ENCODE results near the gene PNPO. TPM values are rescaled to one million over a fixed set of nuclear protein-coding genes. Genes with fewer than 3 reads are reported as not detected.

Gene PNPO
- total and polyA plus RNA-seq, 2 of the 13 experiments (the other 11 are each of a cell fraction or from before 2014, with no cell fraction given), result 47.9 to 63.3 TPM

DNA sequence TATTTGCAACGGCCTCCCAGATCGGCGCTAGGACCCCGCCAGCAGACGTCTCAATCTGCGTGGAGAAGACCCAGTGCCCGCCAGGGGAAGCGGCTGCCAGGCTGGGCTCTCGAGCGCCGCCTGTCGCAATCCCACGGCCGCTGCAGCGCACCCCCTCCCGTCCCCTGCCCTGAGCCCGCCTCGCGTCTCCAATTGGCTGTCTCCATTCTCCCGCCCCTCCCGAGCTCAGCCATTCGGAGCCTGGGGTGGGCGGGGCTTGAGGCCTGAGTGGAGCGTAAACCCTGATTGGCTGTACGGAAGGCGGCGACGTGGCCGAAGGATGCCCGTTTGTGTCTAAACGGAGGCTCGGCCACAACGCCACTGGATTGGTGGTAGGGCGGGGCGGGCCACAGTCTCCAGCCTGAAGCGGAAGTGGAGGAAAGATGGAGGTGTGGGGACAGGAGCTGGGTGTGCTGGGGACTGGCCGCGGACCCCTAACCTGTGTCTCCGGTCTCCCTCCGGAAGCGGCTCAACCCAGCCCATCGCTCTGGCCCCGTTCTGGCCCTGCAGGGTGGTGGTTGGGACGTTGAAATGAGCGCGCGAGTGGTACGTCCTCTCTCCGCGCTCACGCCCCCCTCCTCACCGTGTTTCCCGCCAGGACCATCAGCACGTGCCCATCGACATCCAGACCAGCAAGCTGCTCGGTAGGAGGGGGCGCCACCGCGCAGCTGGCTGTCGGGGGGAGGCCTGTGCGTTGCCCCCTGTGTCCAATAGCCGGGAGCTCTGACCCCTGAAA, 29.5 kb downstream of the PNPO start, which contains the start of gene CDK5RAP3 (continued):
- TF ChIP-seq, protein P1, sequence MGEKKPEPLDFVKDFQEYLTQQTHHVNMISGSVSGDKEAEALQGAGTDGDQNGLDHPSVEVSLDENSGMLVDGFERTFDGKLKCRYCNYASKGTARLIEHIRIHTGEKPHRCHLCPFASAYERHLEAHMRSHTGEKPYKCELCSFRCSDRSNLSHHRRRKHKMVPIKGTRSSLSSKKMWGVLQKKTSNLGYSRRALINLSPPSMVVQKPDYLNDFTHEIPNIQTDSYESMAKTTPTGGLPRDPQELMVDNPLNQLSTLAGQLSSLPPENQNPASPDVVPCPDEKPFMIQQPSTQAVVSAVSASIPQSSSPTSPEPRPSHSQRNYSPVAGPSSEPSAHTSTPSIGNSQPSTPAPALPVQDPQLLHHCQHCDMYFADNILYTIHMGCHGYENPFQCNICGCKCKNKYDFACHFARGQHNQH (CRISPR knock-in tag; IDR thresholded peaks at IDR 0.05), result peak; percentile 89
- TF ChIP-seq ZNF367 (CRISPR knock-in tag; IDR thresholded peaks at IDR 0.05; ENCODE audit: borderline replicate concordance) (no peak), CAMTA2 (CRISPR knock-in tag; IDR thresholded peaks at IDR 0.05; ENCODE audit: borderline replicate concordance) (peak; percentile 92), ZNF709 (CRISPR knock-in tag; IDR thresholded peaks at IDR 0.05) (peak; percentile 99), KAT8 (CRISPR knock-in tag; IDR thresholded peaks at IDR 0.05) (peak; percentile 94), ESRRA (CRISPR knock-in tag; IDR thresholded peaks at IDR 0.05; ENCODE audit: low read depth) (peak; percentile 43; the same call in 1 of the 2 replicates), EED (CRISPR knock-in tag; IDR thresholded peaks at IDR 0.05) (peak; percentile 98), SPEN (CRISPR knock-in tag; IDR thresholded peaks at IDR 0.05; ENCODE audit: low read depth) (peak; percentile 79), HDAC6 (IDR thresholded peaks at IDR 0.05; ENCODE audit: low read depth, low read length) (no peak), JARID2 (CRISPR knock-in tag; IDR thresholded peaks at IDR 0.05; ENCODE audit: insufficient replicate concordance) (peak; percentile 89), PHF21A (CRISPR knock-in tag; IDR thresholded peaks at IDR 0.05) (peak; percentile 97), ZMYM2 (CRISPR knock-in tag; IDR thresholded peaks at IDR 0.05) (peak; percentile 75; the same call in 1 of the 2 replicates), ZNF512 (CRISPR knock-in tag; IDR thresholded peaks at IDR 0.05) (no peak), NBN (conservative IDR thresholded peaks at IDR 0.05) (no peak), NRL (CRISPR knock-in tag; IDR thresholded peaks at IDR 0.05; ENCODE audit: borderline replicate concordance) (peak; percentile 90), KLF11 (CRISPR knock-in tag; IDR thresholded peaks at IDR 0.05) (peak; percentile 73; the same call in 1 of the 2 replicates), ZNF501 (CRISPR knock-in tag; IDR thresholded peaks at IDR 0.05) (peak; percentile 99), ZNF788 (CRISPR knock-in tag; IDR thresholded peaks at IDR 0.05; ENCODE audit: borderline replicate concordance) (peak; percentile 89)
- TF ChIP-seq, protein P2, sequence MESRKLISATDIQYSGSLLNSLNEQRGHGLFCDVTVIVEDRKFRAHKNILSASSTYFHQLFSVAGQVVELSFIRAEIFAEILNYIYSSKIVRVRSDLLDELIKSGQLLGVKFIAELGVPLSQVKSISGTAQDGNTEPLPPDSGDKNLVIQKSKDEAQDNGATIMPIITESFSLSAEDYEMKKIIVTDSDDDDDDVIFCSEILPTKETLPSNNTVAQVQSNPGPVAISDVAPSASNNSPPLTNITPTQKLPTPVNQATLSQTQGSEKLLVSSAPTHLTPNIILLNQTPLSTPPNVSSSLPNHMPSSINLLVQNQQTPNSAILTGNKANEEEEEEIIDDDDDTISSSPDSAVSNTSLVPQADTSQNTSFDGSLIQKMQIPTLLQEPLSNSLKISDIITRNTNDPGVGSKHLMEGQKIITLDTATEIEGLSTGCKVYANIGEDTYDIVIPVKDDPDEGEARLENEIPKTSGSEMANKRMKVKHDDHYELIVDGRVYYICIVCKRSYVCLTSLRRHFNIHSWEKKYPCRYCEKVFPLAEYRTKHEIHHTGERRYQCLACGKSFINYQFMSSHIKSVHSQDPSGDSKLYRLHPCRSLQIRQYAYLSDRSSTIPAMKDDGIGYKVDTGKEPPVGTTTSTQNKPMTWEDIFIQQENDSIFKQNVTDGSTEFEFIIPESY (CRISPR knock-in tag; IDR thresholded peaks at IDR 0.05), result peak; percentile 72
- TF ChIP-seq, protein P3, sequence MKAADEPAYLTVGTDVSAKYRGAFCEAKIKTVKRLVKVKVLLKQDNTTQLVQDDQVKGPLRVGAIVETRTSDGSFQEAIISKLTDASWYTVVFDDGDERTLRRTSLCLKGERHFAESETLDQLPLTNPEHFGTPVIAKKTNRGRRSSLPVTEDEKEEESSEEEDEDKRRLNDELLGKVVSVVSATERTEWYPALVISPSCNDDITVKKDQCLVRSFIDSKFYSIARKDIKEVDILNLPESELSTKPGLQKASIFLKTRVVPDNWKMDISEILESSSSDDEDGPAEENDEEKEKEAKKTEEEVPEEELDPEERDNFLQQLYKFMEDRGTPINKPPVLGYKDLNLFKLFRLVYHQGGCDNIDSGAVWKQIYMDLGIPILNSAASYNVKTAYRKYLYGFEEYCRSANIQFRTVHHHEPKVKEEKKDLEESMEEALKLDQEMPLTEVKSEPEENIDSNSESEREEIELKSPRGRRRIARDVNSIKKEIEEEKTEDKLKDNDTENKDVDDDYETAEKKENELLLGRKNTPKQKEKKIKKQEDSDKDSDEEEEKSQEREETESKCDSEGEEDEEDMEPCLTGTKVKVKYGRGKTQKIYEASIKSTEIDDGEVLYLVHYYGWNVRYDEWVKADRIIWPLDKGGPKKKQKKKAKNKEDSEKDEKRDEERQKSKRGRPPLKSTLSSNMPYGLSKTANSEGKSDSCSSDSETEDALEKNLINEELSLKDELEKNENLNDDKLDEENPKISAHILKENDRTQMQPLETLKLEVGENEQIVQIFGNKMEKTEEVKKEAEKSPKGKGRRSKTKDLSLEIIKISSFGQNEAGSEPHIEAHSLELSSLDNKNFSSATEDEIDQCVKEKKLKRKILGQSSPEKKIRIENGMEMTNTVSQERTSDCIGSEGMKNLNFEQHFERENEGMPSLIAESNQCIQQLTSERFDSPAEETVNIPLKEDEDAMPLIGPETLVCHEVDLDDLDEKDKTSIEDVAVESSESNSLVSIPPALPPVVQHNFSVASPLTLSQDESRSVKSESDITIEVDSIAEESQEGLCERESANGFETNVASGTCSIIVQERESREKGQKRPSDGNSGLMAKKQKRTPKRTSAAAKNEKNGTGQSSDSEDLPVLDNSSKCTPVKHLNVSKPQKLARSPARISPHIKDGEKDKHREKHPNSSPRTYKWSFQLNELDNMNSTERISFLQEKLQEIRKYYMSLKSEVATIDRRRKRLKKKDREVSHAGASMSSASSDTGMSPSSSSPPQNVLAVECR (CRISPR knock-in tag; IDR thresholded peaks at IDR 0.05; ENCODE audit: borderline replicate concordance), result peak; percentile 98
